ENCODE data around the gene DCAF6.

DNA sequence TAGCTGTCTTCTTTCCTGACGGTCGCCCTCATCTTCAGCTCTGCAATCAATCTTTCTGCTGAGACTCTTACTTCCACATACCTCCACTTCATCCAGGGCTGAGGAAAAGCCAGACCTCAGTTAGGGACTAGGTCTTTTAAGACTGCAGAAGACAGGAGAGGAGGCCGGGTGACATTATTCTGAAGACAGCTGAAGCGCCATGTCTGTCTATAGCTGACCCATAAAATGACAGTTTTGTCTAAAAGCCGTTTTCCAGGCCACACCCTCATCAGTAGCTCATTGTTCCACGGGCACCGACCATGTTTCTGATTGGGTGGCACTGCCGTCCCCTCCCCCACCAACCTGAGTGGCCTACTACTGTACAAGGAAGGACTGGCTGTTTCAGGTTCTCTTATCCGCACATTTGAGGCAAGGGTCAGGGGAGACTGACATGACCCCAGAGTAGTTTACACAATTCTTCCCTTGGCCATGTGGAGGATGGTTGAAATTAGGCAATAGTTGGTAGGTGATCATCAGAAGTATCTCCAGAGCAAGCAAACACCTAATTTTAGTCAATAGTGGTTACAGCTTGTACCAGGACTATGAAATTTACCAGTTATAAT lies 22.5 kb upstream of the DCAF6 start, which contains the start of gene ADCY10:
- TF ChIP-seq POLR2AphosphoS5 (IDR thresholded peaks at IDR 0.05; ENCODE audit: borderline replicate concordance, low read depth, low read length) (no peak), EZH2 (IDR thresholded peaks at IDR 0.05) (no peak)

Measured in SK-N-MC (cell line).